Left hindlimb (tissue), 1 donor: ENCODE data around the gene DDR2.

Experiments used
- DNase-seq: peaks from one replicate; pipeline ENCODE4 v3.0.0-alpha.2; 2018

Gene DDR2

DNA sequence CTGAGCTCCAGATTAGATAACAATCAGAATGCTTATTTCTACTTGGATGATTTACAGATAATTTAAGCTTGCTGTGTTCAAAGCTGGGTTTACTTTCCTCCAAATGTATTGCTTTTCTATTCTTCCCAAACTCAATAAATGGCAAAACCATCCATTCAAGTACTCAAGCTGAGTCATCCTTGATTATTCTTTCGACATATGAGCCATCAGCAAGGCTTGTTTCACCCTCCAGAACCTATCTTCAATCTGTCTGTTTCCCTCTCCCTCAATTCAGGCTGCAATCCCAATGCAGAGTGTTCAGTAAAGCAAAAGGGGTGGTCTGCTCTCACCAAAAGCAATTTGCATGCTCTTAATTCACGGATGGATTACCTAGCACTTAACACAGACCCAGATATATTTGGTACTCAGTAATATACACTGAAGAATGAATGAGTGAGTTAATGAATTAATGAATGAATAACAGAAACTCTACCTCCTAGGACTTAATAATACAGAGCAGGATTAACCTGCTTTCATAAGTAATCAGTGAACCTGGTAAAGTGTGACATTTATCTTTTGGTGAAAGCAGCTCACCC lies 41.9 kb downstream of the DDR2 start:
- no peak for DNase-seq

DNA sequence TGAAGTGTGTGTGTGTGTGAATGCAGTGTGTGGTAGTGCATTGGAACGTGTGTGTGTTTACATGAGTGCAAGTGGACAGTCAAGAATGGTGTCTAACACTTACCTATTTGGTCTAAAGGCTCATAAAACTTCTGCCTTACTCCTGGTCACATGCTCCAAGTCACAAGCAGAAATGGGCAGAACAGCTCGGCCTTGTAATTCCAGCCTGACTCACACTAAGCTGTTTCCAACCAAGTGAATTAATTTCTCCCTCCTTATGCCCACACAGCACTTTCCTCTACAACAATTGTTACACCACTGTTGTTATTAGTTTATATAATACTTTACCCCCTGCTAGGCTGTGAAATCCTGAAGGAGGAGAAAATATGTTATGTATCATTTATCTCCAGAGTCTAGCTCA lies 43.8 kb downstream of the DDR2 start:
- no peak for DNase-seq

DNA sequence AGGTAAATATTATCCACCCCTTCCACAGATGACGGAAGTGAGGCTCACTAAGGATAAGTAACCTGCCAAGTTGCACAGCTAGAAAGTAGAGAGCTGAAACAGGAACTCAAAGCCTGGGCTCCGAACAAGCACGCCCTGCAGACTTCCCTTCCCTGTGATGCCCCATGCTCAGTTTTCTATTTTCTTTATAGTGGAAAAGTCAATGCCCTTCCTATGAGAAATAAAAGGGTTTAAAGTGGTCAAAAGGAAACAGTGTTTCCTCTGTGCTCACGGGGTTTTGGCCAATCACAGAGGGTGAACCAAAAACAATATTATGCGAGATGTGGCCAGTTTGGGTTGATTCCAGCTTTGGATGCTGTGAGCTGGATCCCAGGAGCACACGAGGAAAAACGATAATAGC lies 44.5 kb downstream of the DDR2 start:
- peak; percentile 57 for DNase-seq

DNA sequence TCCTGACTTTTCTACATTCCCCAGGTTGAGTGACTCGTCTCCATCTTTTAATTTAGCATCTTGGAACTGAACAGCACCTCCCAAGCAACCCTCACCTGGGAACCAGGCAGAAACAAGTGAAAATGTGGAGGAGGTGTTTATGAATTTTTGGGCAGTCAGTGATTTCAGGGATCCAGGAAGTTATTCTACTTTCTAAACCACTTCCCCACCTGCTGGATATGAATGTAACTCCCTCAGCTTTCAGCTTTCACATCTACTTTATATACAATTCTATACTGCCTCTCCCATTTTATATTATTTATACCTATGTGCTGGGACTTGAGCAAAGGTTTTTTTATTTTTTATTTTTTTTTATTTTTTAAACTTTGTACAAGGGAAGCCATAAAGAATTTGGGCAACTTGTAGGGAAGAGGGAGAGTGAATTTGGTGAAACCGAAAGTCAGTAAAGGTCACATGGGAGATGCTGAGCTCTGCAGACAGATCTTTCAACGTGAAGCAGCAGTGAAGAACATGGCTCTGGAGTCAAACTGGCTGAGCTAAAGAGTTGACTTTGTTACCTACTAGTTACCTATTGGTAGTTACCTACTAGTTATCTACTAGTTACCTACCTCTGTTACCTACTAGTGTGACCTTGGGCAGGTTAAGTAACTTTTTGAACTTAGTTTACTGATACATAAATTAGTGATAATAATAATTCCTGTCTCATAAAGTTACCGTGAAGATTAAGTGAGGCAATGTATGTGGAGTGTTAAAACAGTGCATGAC lies 45.5 kb downstream of the DDR2 start:
- no peak for DNase-seq

DNA sequence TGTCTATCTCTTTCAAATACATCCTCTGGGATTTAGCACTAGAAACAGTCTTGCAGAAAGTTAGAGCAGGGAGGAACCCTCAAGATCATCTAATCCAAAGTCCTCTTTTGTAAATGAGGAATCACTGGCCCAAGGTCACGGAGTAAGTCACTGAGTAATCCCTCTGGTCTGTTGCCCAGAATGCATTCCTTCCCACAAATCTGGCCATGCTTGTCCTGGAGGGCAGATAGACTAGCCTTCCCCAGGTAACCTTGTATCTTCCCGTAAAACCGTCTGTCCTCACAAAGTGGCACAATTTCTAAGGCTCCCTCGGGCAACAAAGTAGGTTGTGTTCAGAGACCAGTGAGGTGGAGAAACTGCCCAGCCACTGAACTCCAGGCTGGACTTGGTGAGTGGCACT lies 46.2 kb downstream of the DDR2 start:
- DNase-seq: no peak

DNA sequence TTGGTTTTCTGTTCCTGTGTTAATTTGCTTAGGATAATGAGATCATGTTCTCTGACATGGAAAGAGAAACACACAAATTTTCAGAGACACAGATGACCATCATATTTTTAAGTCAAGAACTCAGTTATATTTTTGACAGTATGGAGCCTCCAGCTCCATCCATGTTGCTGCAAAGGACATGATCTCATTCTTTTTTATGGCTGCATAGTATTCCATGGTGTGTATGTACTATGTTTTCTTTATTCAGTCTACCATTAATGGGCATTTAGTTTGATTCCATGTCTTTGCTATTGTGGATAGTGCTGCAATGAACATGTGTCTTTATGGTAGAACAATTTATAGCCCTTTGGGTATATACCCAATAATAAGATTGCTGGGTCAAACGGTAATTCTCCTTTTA lies 47.0 kb downstream of the DDR2 start:
- DNase-seq: no peak

DNA sequence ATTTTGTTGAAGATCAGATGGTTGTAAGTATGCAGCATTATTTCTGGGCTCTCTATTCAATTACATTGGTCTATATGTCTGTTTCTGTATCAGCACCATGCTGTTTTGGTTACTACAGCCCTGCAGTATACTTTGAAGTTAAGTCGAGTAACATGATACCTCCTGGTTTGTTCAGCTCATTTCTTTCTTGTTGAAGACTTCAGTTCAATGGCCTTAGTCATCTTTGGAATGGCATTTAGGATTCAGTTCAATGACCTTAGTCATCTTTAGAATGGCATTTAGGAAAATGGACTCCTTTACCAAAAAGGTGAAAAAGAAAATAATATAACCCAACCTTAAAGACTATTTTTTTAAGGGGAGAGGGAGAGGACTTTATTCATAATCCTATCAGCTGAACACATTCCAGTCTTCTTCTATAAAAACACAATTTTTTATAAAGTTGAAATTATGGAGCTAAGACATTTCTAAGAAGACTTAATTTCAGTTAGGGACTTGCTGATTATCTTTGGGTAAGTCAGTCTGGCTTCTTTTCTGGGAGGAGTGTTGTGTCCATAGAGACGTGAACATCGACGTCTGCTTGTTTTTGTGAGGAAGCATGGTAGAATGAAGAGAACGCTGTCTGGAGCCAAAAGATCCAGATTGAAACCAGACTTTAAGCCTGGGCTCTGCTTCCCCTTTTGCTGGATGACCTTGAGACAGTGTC lies 48.3 kb downstream of the DDR2 start:
- no peak for DNase-seq

DNA sequence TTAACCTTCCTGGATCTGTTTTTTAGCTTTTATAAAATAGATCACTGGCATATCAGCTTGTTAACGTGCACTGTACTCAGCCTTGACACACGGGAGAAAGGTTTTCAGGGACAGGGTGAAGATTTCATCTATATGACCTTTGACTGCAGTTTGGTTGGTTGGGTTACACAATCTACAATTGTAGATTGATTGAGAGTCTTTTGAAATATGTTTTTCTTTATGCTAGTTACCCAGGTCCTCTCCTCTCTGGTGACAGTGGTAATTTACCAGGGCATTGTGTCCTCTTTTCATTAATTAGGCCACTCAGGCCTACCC lies 48.8 kb downstream of the DDR2 start:
- DNase-seq: no peak

DNA sequence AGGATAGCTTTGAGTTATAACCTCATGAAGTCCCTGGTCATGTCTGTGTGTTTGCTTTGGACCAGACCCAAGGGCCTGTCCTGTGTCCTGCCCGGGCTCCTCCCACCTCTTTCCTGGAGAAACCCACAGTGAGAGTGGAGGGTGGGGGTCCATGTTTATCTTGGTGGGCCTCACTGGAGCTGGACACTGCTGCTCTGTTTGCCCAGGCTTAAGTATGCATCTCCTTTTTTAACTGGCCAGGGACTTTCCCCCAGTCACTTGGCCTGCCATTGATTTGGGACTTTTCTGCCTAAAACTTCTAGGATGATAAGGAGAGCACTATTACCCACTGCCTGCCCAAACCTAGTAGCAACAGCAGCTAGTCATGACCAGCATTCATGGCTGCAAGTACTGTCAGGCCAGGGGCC lies 49.8 kb downstream of the DDR2 start:
- DNase-seq: no peak

DNA sequence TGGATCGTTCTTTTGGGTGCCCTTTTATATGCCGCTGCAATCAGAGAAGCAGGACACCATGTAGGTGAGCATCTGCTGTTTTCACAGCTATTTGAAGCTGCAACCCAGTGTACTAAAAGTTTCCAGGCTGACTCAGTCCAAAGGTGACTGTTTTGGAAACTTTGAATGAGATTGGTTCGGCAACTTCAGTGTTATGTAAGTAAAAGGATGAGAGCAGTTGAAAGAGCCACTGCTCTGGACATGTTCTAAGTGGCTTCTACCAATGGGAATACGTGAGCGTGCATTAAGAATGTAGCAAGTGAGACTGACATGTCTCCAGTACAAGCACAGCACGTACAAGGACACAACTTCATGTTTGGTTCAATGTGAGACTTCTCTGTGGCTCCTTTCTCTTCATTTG lies 55.6 kb downstream of the DDR2 start:
- no peak for DNase-seq

DNA sequence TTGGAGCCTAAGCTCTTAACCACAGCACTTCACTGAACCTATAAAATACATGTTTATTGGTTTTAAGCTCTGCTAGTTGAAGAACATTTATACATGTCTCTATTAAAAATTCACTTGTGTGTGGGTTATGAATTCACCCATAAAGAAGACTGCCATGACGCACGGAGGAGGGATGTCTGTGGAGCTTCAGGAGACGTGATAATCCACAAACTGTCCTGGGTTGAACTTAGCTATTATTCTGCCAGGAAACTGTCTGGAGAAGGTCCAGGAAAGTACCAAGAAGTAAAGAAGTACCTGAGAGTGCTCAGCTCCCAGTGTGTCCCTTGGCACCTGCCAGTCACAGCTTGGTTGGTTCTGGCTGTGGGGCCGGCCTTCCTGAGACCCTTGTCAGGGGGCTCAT lies 56.3 kb downstream of the DDR2 start:
- DNase-seq: no peak

DNA sequence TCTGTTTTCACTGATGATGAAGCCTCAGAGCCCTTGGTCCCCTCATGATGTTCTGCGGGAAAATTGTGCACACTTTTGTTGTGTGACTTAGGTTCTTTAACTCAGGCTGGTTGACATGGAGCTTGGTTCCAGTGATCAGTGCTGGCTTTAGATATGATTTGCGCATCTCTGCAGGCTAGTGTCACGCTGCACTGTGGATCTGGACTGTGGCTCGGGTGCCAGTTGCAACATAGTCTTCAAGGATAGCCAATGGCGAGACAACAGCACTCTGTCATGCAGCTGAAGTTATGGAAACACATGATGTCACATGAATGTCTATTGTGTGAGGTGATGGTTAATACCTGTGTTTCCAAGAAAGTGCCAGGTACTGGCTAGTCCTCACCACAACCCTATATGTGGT lies 56.7 kb downstream of the DDR2 start:
- DNase-seq: no peak

DNA sequence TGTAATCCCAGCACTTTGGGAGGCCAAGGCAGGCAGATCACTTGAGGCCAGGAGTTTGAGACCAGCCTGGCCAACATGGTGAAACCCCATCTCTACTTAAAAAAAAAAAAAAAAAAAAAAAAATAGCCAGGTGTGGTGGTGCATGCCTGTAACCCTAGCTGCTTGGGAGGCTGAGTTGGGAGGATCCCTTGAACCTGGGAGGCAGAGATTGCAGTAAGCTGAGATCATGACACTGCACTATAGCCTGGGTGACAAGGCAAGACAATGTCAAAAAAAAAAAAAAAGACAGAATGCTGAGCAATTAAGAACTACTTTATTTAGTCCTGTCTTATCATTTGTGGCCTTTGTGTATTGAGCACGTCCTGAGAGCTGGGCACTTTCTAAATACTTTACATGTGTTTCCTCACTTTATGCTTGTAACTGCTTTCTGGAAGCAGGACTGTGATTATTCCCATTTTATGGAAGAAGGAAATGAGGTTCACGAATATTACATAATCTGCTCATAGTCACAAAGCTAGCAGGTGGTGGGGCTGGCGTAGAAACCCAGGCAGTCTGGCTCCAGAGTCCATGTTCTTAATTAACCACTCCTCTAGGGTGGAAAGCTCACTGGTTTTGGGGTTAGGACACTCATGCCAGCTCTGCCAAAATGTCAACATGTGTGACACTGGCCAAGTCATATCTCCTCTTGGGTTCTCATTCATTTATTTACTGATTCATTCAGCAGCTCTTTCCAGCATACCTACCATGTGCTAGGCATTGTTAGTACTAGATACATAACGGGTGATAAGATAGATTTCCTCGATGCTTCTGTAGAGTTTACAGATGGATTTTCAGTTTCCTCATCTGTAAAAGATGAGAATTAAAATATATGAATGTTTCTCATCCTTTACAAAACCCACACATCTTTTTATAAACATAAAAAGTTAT lies 57.7 kb downstream of the DDR2 start:
- no peak for DNase-seq

DNA sequence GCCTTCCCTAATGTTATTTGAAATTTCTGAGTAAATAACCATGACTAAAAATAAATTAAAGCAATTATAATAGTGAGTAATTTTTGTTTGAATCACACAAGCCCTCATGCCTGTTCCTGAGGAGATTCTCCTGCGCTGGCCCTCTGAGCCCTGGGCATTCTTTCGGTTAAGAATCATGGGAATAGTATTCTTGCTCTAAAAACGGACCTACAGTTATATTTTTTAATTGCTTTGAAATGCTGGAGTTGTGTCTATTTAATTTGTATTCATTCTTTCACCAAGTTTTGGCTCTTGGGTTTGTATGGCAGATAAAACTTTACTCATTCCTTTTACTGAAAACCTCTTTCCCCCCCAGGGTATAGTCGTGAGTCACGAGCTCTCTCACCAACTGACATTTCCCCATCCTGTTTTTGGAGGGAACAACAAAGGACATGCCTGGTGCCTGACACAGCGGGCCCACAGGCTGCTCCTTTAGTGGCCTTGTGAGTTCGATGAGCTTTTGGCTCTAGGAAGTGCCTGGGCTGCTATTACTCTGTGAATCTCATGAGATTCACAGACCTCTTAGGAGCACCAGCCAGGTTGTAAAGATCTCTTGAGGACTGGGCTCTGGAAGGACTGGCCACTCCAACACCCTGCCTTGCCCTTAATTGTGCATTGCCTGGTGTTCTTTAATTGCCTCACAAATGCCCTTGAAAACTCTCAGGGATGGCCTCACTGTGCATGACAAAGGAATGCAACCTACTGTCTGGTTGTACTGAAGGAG lies 58.6 kb downstream of the DDR2 start:
- no peak for DNase-seq

DNA sequence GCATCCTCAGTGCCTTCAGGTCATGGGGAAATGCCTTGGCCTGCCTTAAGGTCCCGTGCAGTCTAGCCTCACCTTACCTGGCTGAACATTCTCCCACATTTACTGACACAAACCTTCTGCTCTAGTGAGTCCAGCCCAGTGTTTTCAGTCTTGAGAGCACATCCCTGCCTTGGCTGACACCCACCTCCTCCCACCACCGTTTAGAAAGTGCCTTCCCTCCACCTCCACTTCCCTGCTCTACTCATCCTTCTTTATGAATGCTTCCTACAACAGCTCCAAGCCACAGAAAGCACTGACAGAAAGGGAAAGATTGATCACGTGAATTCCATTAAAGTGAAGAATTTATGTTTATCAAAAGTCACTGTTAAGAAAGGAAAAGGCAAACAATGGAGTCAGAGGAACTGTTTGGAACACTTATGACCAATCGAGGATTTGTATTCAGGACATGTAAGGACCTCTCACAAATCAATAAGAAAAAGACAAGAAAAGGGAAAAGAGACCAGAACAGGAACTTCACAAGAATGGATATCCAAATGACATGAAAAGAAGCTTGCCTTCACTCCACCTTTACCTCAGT lies 59.8 kb downstream of the DDR2 start:
- no peak for DNase-seq

DNA sequence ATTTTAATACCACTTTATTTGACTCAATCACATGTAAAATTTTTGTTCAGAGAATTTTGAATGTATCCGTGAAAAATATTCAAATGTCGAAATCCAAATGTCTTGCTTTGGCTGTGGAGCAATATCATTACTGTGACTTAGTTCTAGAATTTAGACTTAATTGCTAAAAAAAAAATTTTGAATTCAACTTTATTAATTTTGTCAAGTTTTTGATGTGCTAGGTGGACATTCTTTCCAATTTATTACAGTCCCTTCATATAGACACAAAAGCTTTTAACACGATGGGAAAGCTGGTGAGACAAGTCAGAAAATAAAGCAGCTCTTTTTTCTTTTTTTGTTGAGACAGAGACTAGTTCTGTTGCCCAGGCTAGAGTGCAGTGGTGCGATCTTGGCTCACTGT lies 62.6 kb downstream of the DDR2 start:
- DNase-seq: no peak

DNA sequence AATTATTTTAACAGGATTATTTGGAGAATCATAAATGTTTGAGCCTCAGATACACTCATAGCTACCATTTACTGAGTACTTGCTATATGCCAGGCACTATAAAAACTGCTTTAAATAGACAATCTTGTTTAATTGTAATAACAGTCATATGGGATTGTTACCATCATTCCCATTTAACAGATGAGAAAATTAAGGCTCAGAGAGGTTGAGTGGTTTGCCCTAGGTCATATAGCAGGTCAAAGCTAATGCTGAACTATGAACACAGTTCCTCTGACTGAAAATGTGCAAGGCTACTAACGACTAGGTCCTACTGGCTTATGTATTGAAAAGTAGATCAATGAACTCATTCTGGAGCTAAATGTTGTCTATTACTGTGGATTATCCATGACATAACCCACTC lies 63.4 kb downstream of the DDR2 start:
- DNase-seq: no peak

DNA sequence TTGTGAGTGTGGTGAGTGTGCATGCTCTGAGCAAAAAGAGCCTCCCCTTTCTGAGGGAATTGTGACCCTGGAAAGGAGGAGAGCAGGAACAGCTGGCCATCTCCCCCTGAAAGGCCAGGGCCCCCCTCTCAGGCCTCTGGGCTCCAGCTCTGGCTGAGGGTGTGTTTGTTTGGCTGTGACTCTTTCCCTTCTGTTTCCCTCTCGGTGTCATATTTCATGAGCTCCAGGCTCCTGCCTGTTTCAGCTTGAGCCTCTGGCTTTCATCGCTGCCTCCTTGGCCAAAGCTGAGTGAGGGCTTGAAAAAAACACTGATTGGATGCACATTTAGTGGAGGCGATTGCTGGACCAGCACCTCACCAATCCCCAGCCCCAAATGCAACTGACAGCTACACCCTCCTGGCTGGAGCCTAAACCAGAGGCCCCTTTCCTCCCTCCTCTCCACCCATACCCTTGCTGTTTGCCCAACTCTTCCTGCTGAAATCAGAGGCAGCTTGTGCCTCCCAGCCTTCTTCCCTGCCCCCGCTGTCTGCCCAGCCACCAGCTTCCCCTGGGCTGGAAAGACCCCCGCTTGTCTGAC lies 64.1 kb downstream of the DDR2 start:
- peak; percentile 94 for DNase-seq

DNA sequence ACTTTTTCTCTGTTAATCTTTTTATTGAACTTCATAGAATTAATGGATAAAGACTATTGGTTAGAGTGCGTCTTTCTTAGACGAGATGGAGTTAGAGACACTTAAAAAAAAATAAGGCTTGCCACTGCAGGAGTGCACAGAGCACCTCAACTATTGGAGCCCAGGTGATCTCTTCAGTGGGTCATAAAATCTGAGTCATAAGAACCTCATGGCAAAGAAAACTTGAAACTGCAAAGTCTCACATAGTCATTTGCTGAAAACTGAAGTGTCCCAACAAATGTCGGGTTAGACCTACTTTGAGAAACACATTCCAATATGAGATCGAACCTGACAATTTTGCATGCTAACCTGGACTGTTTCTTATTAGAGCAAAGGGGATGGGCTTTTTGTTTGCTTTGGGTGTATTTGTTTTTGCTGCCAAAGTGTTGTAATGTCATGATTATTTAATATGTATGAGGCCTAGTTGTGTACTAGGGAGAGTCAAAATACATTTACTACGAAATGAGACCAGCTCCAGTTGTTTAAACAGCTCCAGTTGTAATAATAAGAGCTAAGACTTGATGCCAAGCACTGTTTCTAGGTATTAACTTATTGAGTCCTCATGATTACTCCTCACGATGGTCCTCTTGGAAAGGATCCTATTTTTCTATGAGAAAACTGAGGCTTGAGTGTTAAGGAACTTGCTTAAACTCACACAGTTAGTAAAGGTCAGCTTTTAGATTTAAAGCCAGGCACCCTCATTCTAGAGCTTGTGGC lies 65.1 kb downstream of the DDR2 start:
- DNase-seq: no peak

DNA sequence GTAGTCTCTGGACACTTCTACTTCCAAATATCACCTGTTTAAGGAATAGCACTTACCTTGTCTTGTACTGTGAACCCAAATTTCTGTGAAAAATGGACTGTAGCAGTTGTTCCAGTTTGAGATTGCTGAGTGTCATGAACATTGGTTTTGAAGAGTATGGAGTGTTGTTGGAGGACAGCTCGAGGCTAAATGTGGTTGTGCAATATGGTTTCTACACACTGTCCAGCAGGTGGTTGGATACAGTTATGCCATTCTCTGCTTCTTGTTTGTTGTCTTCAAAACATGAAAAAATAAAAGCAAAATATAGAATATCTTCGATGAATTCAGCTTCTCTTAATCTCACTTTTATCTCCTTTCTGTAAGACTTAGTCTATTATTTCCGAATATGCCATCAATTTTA lies 67.1 kb downstream of the DDR2 start:
- DNase-seq: no peak

DNA sequence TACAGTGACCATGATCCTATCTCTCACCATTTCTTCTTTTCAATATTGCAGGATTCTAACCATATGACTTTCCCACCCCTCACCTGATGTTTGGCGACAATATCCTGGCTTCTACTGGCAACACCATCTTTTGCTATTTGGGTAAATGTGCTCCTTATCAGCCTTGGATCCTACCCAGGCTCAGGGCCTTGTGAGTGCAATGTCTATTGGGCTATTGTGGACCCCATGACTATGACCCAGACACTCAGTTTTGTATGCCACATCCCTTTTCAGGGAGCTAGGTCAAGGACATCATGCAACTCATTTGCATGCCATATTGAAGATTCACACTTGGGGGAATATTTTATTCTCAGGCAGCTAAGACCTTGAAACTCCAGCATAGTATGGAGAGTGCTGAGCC lies 67.9 kb downstream of the DDR2 start:
- DNase-seq: no peak
